ENCODE data around the gene CCL21. TPM values are rescaled to one million over a fixed set of nuclear protein-coding genes. Genes with fewer than 3 reads are reported as not detected.
"Not testable (repeated sequence)": the region's sequence is repeated elsewhere in the genome, so short reads cannot be mapped to it uniquely, and the experiment has no call there.

Gene CCL21
- total RNA-seq, 1 experiment from 2014 or later = not detected

- ChIA-PET CTCF (no interaction called here), POLR2A (no interaction called here)
- DNase-seq (ENCODE audit: low read depth, low spot score) (no peak), ATAC-seq (no peak)
- no peaks in the 10 kb centered on the region for H3K27me3 ChIP-seq (ENCODE audit: control insufficient read depth, insufficient read depth, low read length)
- H3K4me3 ChIP-seq (ENCODE audit: low read depth in 2 of 2, low read length in 2 of 2) = no peak overlapping the region
- H3K9me3 ChIP-seq (ENCODE audit: control insufficient read depth, insufficient read depth, low read depth, low read length) = no peaks in the 10 kb centered on the region
- H3K36me3 ChIP-seq (ENCODE audit: control insufficient read depth, insufficient read depth, low read length) = no peaks in the 10 kb centered on the region
- H3K4me1 ChIP-seq (ENCODE audit: control insufficient read depth, insufficient read depth, low read length) = no peaks in the 10 kb centered on the region; the same call in 1 of the 2 replicates
- intact Hi-C loops (cut with micrococcal nuclease; ENCODE audit: unreplicated experiment) = no loop called here
- in situ Hi-C loops (cut with HindIII; ENCODE audit: low pct_unique_long_range_greater_than_20kb, low sequenced_read_pairs) = no loop called here
- no peak overlapping the region for H3K27ac ChIP-seq (ENCODE audit: low read length)
- TF ChIP-seq CTCF (IDR thresholded peaks at IDR 0.05) (no peak), SIN3A (IDR thresholded peaks at IDR 0.05; ENCODE audit: borderline replicate concordance, insufficient read depth, low read depth, low read length) (no peak), REST (IDR thresholded peaks at IDR 0.05; ENCODE audit: insufficient read depth in 1 of 2, low read depth in 2 of 2, low read length in 1 of 2) (no peak), TCF7L2 (IDR thresholded peaks at IDR 0.05; ENCODE audit: low read depth, low read length) (no peak), POLR2AphosphoS5 (IDR thresholded peaks at IDR 0.05; ENCODE audit: low read depth, low read length) (no peak)
- BruUV-seq (replicated peaks) = no TSS peak
These were observed 13.2 kb upstream of the CCL21 start for GRCh38 chr9:34723141-34723540.

GRCh38 chr9:34719769-34720025 is 9.8 kb upstream of the CCL21 start:
- CTCF ChIA-PET; H3K27ac ChIP-seq (ENCODE audit: low read length); H3K4me1 ChIP-seq (ENCODE audit: control insufficient read depth, insufficient read depth, low read length); BruUV-seq (replicated peaks); intact Hi-C loops (cut with micrococcal nuclease; ENCODE audit: unreplicated experiment); H3K27me3 ChIP-seq (ENCODE audit: control insufficient read depth, insufficient read depth, low read length); H3K9me3 ChIP-seq (ENCODE audit: control insufficient read depth, insufficient read depth, low read depth, low read length); DNase-seq (ENCODE audit: low read depth, low spot score); in situ Hi-C loops (cut with HindIII; ENCODE audit: low pct_unique_long_range_greater_than_20kb, low sequenced_read_pairs); H3K4me3 ChIP-seq (ENCODE audit: low read depth in 2 of 2, low read length in 2 of 2); H3K36me3 ChIP-seq (ENCODE audit: control insufficient read depth, insufficient read depth, low read length); ATAC-seq: not testable (repeated sequence)
- POLR2A ChIA-PET = interaction anchor here (0.7 kb wide), 1 partner anchor 118 kb away, joined by 10 read pairs; no protein-coding TSS in a partner anchor

GRCh38 chr9:34719021-34719768 is 9.3 kb upstream of the CCL21 start:
- no peaks in the 10 kb centered on the region; the same call in 1 of the 2 replicates for H3K4me1 ChIP-seq (ENCODE audit: control insufficient read depth, insufficient read depth, low read length)
- H3K27me3 ChIP-seq (ENCODE audit: control insufficient read depth, insufficient read depth, low read length) = no peaks in the 10 kb centered on the region
- no peak for TF ChIP-seq POLR2AphosphoS5 (IDR thresholded peaks at IDR 0.05; ENCODE audit: low read depth, low read length)
- TF ChIP-seq TCF7L2 (IDR thresholded peaks at IDR 0.05; ENCODE audit: low read depth, low read length) = no peak
- no peak for TF ChIP-seq SIN3A (IDR thresholded peaks at IDR 0.05; ENCODE audit: borderline replicate concordance, insufficient read depth, low read depth, low read length)
- TF ChIP-seq REST (IDR thresholded peaks at IDR 0.05; ENCODE audit: insufficient read depth in 1 of 2, low read depth in 2 of 2, low read length in 1 of 2) = no peak
- no peak for TF ChIP-seq CTCF (IDR thresholded peaks at IDR 0.05)
- H3K9me3 ChIP-seq (ENCODE audit: control insufficient read depth, insufficient read depth, low read depth, low read length) = no peaks in the 10 kb centered on the region
- no TSS peak for BruUV-seq (replicated peaks)
- in situ Hi-C loops (cut with HindIII; ENCODE audit: low pct_unique_long_range_greater_than_20kb, low sequenced_read_pairs) = no loop called here
- no peak for DNase-seq (ENCODE audit: low read depth, low spot score)
- ATAC-seq = no peak
- H3K27ac ChIP-seq (ENCODE audit: low read length) = no peak overlapping the region
- ChIA-PET CTCF (no interaction called here), POLR2A (no interaction called here)
- no peak overlapping the region for H3K4me3 ChIP-seq (ENCODE audit: low read depth in 2 of 2, low read length in 2 of 2)
- intact Hi-C loops (cut with micrococcal nuclease; ENCODE audit: unreplicated experiment) = no loop called here
- H3K36me3 ChIP-seq (ENCODE audit: control insufficient read depth, insufficient read depth, low read length) = no peaks in the 10 kb centered on the region
